Left forelimb (tissue), 1 donor: ENCODE results near the gene CYB561.
A peak's percentile ranks its signal among the peaks of the same experiment; 100 is the strongest.
"Not testable (repeated sequence)": the region's sequence is repeated elsewhere in the genome, so short reads cannot be mapped to it uniquely, and the experiment has no call there.

Experiments used
- DNase-seq: peaks from one replicate; pipeline ENCODE4 v3.0.0-alpha.2; 2018; ENCODE audit warnings: low spot score

Gene CYB561

DNA sequence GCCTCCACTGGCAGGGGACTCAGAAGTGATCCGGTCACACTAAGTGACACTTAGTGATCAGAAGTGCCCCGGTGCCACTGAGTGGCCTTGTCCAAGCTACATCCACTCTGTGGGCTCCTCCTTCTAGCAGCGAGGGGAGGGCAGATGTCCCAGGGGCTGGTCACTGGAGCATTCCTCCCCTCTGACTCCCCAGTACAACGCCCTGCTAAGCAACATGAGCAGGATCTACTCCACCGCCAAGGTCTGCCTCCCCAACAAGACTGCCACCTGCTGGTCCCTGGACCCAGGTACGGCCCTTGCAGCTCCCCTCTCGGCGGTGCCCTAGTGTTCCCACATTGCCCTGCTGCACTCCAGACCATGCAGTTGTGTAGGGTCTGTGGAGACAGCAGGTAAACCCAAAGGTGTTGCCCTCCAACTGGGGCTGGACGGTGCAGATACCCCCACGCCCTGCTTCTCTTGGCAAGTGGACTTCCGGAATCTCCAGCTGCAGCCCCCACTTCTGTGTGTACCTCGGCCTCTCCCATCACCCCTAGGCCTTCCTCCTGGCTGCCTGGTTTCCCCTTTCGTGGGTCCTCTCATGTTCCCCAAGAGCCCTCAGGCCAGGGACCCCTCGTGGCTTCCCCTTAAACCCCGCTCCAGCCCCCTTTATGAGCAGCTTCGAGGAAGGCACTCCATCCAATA is 32.8 kb upstream of the CYB561 start:
- no peak for DNase-seq

- no peak for DNase-seq
These were observed 31.7 kb upstream of the CYB561 start for GRCh38 chr17:63477480-63478440.

DNA sequence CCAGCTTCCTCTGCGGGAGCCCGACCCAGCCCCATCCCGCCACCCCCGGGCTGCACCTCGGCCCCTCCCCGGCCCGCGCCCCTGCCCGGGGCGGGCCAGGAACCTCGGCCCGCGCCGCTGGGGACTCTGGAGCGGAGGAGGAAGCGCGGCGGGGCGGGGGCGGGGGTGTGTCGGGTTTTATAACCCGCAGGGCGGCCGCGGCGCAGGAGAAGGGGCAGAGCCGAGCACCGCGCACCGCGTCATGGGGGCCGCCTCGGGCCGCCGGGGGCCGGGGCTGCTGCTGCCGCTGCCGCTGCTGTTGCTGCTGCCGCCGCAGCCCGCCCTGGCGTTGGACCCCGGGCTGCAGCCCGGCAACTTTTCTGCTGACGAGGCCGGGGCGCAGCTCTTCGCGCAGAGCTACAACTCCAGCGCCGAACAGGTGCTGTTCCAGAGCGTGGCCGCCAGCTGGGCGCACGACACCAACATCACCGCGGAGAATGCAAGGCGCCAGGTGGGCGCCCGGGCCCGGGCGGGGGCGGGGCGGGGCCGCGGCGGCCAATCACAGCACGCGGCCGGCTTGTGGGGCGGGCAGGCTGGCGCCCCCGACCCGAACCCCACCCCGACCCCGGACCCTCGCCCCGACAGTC is 30.9 kb upstream of the CYB561 start, which contains the start of gene ACE:
ACE (plus strand) TSS at position 208 of the 626 bp plus-strand sequence; CDS start at position 242, 34 bp downstream.
- DNase-seq: peak; percentile 66

DNA sequence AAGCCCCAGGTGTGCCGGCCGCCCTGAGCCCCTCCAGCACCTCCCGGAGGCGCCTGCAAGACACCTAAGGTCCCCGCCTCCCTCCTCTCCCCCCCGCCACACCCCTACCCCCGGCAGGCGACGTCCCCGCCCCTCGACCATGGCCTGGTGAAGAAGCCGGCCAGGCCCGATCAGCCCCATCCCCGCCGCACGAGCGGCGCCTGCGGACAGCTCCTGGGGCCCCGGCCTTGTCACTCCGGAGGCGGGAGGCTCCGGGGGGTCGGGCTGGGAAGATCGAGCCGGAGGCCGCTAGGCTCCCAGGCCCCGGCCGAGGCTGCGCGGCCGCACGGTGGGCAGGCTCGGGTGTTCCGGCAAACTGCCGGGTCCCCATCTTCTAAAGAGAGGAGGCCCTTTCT is 30.4 kb upstream of the CYB561 start:
- peak; percentile 68 for DNase-seq

GRCh38 chr17:63475491-63476412 is 29.6 kb upstream of the CYB561 start:
- no peak for DNase-seq

GRCh38 chr17:63474586-63475460 is 28.7 kb upstream of the CYB561 start:
- DNase-seq: no peak

GRCh38 chr17:63474174-63474573 is 28.1 kb upstream of the CYB561 start:
- DNase-seq: no peak

- not testable (repeated sequence) for DNase-seq
These were observed 22.0 kb upstream of the CYB561 start for GRCh38 chr17:63468099-63468498.

DNA sequence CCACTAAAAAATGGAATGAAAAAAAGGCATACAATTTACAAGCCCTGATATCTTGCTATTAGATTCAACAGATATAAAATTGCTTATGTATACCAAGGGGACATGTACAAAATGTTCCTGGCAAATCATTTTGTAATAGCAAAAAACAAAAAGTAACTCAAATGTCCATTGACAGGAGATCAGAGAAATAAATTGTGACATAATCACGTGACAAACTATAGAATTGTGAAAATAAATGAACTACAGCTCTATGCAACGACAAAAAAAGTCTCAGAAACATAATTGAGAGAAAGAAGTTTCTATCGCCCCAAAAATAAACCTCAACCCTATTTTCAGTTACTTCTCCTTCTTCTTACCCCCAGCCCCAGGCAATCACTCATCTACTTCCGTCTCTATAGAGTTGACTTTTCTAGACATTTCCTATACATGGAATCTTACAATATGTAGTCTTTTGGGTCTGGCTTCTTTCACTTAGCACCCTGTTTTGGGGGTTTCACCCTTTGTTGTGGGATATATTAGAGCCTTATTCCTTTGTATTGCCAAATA is 18.7 kb upstream of the CYB561 start:
- no peak for DNase-seq

DNA sequence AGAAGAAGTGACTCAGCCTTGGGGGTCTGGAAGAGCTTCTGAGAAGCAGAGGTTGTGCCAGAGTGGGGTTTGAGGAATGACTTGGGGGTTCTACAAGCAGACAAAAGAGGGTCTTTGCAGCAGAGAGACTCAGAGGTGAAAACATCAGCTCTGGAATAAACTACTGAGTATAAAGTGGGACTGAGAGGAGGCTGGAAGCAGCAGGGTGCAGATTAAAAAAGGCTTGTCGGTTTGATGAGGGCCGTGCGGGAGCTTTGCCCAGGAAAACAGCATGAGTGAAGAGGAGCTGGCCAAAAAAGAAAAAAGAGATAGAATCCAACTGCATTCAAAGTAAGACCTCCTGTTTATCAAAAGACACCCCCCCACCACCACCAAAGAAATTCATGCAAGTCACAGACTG is 17.7 kb upstream of the CYB561 start:
- DNase-seq: no peak

GRCh38 chr17:63460018-63460417 is 13.9 kb upstream of the CYB561 start:
- no peak for DNase-seq

- DNase-seq: no peak
These were observed 12.4 kb upstream of the CYB561 start for GRCh38 chr17:63458478-63458877.

DNA sequence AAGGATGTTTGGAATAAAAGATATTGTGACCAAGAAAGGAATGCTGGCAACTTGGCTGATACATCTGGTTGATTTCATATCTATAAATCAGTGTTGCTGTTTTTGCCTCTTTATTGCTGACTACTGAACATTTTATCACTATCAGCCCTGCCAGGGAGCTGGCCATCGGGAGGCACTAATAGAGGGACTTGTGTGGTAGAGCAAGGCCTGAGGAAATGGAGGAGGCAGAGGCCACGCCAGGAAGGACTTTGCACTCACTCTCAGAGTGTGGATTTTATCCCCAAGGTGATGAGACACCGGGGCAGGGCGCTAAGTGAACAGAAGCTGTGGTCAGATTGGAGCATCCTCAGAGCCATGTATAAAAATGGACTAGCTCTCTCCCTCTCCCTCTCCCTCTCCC is 9.3 kb upstream of the CYB561 start:
- no peak for DNase-seq

DNA sequence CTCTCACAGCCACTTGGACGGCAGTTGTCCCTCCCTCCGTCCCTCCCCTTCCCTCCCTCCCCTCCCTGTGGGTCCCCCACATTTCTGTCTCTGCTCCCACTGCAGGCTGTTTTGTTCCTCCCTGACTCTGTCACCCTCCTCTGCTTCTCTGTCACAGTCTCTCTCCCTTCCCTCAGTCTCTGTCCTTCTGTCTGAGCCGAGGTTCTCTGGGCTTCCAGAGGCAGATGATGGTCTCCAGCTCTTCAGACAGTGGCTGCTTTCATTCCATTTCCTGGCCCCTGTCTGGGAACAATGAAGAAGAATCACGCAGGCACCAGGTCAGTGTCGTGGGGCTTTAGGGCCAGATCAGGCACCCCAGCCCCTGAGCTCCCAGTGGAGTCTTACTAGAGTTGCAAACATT is 8.8 kb upstream of the CYB561 start:
- no peak for DNase-seq

DNA sequence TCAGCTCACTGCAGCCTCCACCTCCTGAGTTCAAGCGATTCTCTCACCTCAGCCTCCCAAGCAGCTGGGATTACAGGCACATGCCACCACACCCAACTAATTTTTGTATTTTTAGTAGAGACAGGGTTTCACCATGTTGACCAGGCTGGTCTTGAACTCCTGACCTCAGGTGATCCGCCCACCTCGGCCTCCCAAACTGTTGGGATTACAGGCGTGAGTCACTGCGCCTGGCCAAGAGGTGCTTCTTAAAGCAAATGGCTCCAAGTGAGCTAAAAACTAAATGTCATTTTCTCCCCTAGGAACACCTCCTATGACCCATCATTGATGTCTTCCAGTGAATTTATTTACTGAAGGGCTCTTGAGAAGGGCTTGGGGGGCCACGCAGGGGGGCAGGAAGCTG is 8.3 kb upstream of the CYB561 start:
- DNase-seq: not testable (repeated sequence)

GRCh38 chr17:63452962-63453551 is 7.0 kb upstream of the CYB561 start:
- peak; percentile 45 for DNase-seq

DNA sequence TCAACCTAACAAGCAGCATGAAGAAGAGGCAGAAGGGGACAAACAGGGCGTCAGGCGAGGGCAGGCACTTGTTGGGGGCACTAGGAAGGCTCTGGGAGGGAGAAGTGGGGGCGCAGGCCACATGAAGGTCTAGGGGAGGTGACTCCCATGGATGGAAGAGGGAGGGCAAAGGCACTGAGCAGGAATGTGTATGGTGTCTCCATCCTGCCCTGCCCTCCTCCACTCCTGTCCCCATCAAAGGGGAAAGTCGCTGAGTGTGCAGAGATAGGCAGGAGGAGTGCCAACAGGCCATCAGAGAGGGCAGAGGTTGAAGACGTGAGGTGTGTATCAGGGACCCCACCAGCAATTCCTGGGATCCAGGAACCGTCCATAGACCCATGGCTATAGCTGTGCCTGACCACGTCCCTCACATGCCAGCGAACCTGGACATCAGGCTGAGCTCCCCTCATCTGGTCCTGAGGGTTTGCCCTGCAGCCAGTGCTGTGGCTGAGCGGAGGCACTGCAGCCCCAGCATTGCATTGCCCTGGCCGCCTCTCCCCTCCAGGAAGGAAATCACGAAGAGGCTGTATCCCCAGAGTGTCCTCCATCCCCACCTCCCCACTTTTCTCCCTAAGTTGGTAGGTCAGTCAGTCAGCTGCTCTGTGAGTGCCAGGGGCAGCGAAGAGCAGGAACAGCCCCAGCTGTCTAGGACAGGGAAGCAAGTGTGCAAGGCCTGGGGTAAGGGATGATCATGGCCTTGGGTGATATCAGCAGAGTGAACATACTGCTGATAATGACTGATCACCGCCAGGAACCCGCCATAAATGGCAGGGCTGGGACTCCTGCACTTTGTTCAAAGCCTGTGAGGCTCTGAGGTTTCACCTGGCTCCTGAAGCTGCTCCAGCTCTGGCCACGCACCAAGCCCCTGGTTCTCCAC is 6.2 kb upstream of the CYB561 start:
- peak; percentile 51 for DNase-seq

DNA sequence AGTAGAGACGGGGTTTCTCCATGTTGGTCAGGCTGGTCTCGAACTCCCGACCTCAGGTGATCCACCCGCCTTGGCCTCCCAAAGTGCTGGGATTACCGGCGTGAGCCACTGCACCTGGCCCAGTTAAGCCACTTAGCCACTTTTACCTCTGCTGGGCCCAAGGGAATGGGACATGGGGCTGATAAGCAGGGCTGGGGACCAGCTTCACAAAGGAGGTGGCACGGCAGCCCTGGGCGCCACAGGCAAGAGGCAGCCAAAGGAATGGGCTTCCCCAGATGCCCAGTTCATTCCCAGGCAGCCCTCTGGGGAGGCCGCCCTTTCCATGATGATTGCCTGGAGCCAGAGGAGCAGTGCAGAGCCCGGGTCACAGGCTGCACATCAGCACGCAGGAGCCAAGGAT is 5.0 kb upstream of the CYB561 start:
- DNase-seq: no peak

DNA sequence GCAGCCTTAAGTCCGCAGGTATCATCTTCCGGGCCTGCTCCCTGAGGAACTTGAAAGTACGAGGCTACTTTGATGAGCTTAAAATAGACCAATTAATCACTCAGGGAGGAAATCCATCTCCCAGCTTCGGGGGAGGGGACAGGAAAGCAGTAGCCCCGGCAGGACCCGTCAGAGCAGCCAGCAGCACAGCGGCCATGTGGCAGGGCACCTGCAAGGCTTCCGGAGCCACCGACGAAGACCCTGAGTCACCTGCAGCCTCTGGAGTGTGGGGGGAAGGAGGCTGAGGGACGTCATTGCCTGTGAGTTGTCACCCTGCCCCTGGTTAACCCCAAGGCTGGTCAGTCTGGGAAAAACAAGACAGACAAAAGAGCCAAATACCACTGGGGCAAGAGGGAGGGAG is 4.4 kb upstream of the CYB561 start:
- no peak for DNase-seq
